Peyer's patch (tissue), 4 donors: ENCODE measurements around the gene MED15.

ENCODE experiments used
- POLR2A ChIP-seq, 2 donors: fragments of 450-650 bp; IDR thresholded peaks; one replicate each; pipeline ENCODE4 v1.5.1; 2017; ENCODE audit warnings: antibody characterized with exemption in 2 of 2, mild to moderate bottlenecking in 2 of 2, moderate library complexity in 2 of 2
- TF ChIP-seq, protein P1 (sequence below), 6 experiments: fragments of 450-650 bp in 4 of 6; fragments of 200-600 bp in 2 of 6; sonication (generic) in 1 of 6; IDR thresholded peaks; one replicate each; pipeline ENCODE4 v1.5.1; 2017 to 2019; ENCODE audit warnings: antibody characterized with exemption in 6 of 6, mild to moderate bottlenecking in 3 of 6, moderate library complexity in 1 of 6

DNA sequence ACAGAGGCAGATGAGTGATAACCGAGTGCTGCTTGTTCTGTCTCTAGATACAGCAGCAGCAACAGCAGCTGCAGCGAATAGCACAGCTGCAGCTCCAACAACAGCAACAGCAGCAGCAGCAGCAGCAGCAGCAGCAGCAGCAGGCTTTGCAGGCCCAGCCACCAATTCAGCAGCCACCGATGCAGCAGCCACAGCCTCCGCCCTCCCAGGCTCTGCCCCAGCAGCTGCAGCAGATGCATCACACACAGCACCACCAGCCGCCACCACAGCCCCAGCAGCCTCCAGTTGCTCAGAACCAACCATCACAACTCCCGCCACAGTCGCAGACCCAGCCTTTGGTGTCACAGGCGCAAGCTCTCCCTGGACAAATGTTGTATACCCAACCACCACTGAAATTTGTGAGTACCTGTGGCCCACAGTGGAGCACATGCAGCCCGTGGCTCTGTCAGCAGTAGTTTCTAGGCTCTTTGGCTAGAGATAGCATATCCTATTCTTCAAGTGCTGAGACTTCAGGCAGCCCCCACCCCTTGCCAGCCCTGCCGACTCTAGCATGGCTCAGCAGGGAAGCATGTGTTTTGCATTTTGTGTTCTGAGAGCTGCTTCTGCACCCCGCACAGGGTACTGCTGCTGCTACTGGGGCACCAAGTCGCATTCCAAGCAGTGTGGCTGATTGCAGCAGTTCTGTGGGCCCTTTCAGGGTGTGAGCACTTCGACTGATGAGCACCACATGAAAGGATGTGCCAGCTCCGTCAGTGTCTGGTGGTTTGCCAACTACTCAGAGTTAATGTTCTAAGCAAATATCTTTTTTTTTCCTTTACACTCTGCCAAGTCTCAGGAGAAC, 59.2 kb downstream of the MED15 start:
- TF ChIP-seq, protein P1, sequence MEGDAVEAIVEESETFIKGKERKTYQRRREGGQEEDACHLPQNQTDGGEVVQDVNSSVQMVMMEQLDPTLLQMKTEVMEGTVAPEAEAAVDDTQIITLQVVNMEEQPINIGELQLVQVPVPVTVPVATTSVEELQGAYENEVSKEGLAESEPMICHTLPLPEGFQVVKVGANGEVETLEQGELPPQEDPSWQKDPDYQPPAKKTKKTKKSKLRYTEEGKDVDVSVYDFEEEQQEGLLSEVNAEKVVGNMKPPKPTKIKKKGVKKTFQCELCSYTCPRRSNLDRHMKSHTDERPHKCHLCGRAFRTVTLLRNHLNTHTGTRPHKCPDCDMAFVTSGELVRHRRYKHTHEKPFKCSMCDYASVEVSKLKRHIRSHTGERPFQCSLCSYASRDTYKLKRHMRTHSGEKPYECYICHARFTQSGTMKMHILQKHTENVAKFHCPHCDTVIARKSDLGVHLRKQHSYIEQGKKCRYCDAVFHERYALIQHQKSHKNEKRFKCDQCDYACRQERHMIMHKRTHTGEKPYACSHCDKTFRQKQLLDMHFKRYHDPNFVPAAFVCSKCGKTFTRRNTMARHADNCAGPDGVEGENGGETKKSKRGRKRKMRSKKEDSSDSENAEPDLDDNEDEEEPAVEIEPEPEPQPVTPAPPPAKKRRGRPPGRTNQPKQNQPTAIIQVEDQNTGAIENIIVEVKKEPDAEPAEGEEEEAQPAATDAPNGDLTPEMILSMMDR (IDR thresholded peaks at IDR 0.05) = no peak
- no peak for TF ChIP-seq POLR2A (IDR thresholded peaks at IDR 0.05)
